ENCODE measurements around the gene KDM3A.

DNA sequence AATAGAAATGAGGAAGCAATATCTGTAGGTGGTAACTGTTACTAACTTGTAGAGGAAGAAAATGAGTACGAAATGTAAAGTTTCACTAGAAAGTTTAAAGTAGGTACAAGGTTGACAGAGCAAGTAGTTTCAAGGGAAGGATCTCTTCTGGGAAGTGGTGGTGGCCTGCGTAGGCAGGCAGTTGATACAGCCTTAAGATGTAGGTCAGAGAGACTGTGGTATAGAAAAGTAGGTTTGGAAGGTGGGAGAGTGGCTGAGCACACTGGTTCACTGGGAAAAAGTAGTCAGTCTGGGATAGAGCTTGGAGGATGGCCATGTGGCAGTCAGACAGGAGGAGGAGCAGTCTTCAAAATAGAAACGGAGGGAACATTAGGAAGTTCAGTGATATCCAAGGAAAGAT, 23.5 kb downstream of the KDM3A start:
- TF ChIP-seq ASH2L (IDR thresholded peaks at IDR 0.05; ENCODE audit: low read length) (no peak), RAD21 (IDR thresholded peaks at IDR 0.05 in 1 of 2, conservative IDR thresholded peaks at IDR 0.05 in 1 of 2; ENCODE audit: low read depth in 2 of 2, low read length in 2 of 2) (no peak), GABPA (IDR thresholded peaks at IDR 0.05; ENCODE audit: borderline replicate concordance, insufficient read depth, low read length) (no peak), CTCF (IDR thresholded peaks at IDR 0.05; ENCODE audit: control extremely low read depth in 1 of 3, insufficient read depth in 1 of 3, low read depth in 1 of 3, low read length in 3 of 3) (no peak), RFX5 (IDR thresholded peaks at IDR 0.05; ENCODE audit: borderline replicate concordance, low read depth, low read length) (no peak), BACH1 (IDR thresholded peaks at IDR 0.05; ENCODE audit: low read length) (no peak), EZH2 (IDR thresholded peaks at IDR 0.05; ENCODE audit: low read depth, low read length, severe bottlenecking) (no peak), CEBPB (IDR thresholded peaks at IDR 0.05; ENCODE audit: low read depth, low read length) (no peak), POLR2AphosphoS5 (IDR thresholded peaks at IDR 0.05; ENCODE audit: low read depth, low read length) (no peak), TCF12 (IDR thresholded peaks at IDR 0.05; ENCODE audit: low read depth, low read length) (no peak)
- TF ChIP-seq, protein P1, sequence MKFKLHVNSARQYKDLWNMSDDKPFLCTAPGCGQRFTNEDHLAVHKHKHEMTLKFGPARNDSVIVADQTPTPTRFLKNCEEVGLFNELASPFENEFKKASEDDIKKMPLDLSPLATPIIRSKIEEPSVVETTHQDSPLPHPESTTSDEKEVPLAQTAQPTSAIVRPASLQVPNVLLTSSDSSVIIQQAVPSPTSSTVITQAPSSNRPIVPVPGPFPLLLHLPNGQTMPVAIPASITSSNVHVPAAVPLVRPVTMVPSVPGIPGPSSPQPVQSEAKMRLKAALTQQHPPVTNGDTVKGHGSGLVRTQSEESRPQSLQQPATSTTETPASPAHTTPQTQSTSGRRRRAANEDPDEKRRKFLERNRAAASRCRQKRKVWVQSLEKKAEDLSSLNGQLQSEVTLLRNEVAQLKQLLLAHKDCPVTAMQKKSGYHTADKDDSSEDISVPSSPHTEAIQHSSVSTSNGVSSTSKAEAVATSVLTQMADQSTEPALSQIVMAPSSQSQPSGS (IDR thresholded peaks at IDR 0.05; ENCODE audit: low read length): no peak
